ENCODE measurements around the gene CHST9.

DNA sequence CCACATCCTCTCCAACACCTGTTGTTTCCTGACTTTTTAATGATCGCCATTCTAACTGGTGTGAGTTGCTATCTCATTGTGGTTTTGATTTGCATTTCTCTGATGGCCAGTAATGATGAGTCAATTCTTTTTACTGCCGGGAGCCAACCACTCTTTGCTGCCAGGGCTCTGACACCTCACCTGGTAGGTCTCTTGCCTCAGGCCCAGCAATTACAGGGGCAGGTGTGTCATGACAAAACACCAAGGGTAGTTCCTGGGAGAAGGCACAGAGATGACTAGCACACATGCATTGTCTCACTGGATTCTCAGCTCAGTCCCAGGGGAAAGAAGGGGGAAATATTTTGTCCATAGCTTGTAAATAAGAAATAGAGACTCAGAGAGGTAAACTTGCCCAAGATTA is 122.3 kb downstream of the CHST9 start:
- TF ChIP-seq, protein P1, sequence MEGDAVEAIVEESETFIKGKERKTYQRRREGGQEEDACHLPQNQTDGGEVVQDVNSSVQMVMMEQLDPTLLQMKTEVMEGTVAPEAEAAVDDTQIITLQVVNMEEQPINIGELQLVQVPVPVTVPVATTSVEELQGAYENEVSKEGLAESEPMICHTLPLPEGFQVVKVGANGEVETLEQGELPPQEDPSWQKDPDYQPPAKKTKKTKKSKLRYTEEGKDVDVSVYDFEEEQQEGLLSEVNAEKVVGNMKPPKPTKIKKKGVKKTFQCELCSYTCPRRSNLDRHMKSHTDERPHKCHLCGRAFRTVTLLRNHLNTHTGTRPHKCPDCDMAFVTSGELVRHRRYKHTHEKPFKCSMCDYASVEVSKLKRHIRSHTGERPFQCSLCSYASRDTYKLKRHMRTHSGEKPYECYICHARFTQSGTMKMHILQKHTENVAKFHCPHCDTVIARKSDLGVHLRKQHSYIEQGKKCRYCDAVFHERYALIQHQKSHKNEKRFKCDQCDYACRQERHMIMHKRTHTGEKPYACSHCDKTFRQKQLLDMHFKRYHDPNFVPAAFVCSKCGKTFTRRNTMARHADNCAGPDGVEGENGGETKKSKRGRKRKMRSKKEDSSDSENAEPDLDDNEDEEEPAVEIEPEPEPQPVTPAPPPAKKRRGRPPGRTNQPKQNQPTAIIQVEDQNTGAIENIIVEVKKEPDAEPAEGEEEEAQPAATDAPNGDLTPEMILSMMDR (IDR thresholded peaks at IDR 0.05), result no peak
- TF ChIP-seq EP300 (IDR thresholded peaks at IDR 0.05) (no peak), POLR2A (IDR thresholded peaks at IDR 0.05) (no peak)
